Endodermal cell (in vitro differentiated cells): Measurements from ENCODE around the gene NDST1. TPM values are rescaled to one million over a fixed set of nuclear protein-coding genes. Genes with fewer than 3 reads are reported as not detected.

Source experiments
- DNase-seq: peaks from one replicate; pipeline ENCODE4 v3.0.0-alpha.2; 2017
- H3K27ac ChIP-seq: 2 replicates; pipeline ENCODE4 v1.5.1; 2013; ENCODE audit warnings: mild to moderate bottlenecking, low read depth, low read length, moderate library complexity
- H3K27me3 ChIP-seq: 2 replicates; pipeline ENCODE4 v1.6.1; 2013; ENCODE audit warnings: mild to moderate bottlenecking, low read length, moderate library complexity; ENCODE audit not compliant: insufficient read depth, control insufficient read depth, poor library complexity, severe bottlenecking
- H3K36me3 ChIP-seq: 2 replicates; pipeline ENCODE4 v1.7.0; 2013; ENCODE audit warnings: mild to moderate bottlenecking, low read length, moderate library complexity; ENCODE audit not compliant: control insufficient read depth, insufficient read depth
- H3K4me1 ChIP-seq: one replicate; pipeline ENCODE4 v1.7.0; 2013; ENCODE audit warnings: low read length; ENCODE audit not compliant: control insufficient read depth, insufficient read depth
- H3K4me3 ChIP-seq: 2 replicates; pipeline ENCODE4 v1.5.1; 2013; ENCODE audit warnings: mild to moderate bottlenecking, low read length, moderate library complexity
- H3K9ac ChIP-seq: 2 replicates; pipeline ENCODE4 v1.6.1; 2013; ENCODE audit warnings: mild to moderate bottlenecking, low read length, moderate library complexity; ENCODE audit not compliant: poor library complexity, severe bottlenecking; ENCODE audit errors: extremely low read depth
- H3K9me3 ChIP-seq: 2 replicates; pipeline ENCODE4 v1.6.1; 2013; ENCODE audit warnings: mild to moderate bottlenecking, low read length, moderate library complexity; ENCODE audit not compliant: control insufficient read depth
- H3K27ac Mint-ChIP-seq: 2 replicates; pipeline ENCODE4 v1.8.0; 2020; ENCODE audit warnings: mixed read lengths
- H3K27me3 Mint-ChIP-seq: 2 replicates; pipeline ENCODE4 v1.8.0; 2021; ENCODE audit warnings: mild to moderate bottlenecking, mixed read lengths; ENCODE audit not compliant: insufficient read depth
- H3K36me3 Mint-ChIP-seq: 2 replicates; pipeline ENCODE4 v1.8.0; 2020; ENCODE audit warnings: low read depth, mixed read lengths
- H3K4me1 Mint-ChIP-seq: 2 replicates; pipeline ENCODE4 v1.8.0; 2020; ENCODE audit warnings: mixed read lengths
- H3K4me3 Mint-ChIP-seq: 2 replicates; pipeline ENCODE4 v1.8.0; 2020; ENCODE audit warnings: mild to moderate bottlenecking, moderate library complexity, mixed read lengths
- H3K9me3 Mint-ChIP-seq: 2 replicates; pipeline ENCODE4 v1.8.0; 2020; ENCODE audit warnings: mild to moderate bottlenecking, mixed read lengths
- CTCF ChIP-seq: fragments of 200-600 bp; sonication (generic); conservative IDR thresholded peaks from 2 replicates; pipeline ENCODE4 v1.5.0; 2021; ENCODE audit warnings: antibody characterized with exemption, mild to moderate bottlenecking
- whole genome bisulfite sequencing, 2 experiments: methylation state at CpG; one replicate each; pipeline versions ENCODE4 v1.1.5 to v1.1.7; 2013; ENCODE audit warnings: missing lambda C conversion rate in 2 of 2, mixed read lengths in 1 of 2; ENCODE audit not compliant: insufficient coverage in 1 of 2, insufficient read length in 1 of 2; 5-methylcytosine and 5-hydroxymethylcytosine counted together
- total RNA-seq, 2 donors: library from RNA; stranded (reverse); fragmentation: NEBNext Ultra II Directional in 1 of 2; extraction: Animal tissue kit (Norgen Biotek cat#: 25700) in 1 of 2; gene quantifications; 2 replicates in 1 of 2; 3 replicates in 1 of 2; pipeline ENCODE4 v1.2.1, GENCODE V29; 2021

Gene NDST1
- total RNA-seq, 2 donors from 2014 or later, result 53.3 to 71.7 TPM

DNA sequence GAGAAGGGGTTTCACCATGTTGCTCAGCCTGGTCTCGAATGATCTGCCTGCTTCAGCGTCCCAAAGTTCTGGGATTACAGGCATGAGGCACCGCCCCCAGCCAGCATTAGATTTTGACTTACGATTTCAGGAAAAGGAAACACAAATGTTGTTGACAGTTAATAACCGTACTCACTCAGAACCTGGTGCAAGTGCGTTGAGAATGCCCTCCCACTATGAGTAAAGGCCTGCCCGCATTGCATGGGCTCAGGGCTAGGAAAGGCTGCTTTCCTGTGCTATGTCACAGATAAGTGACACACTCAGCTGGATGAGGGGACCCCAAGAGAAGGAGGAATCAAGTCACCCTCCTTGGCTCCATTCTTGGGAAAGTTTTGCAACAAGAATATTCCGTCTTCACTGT, 42.4 kb downstream of the NDST1 start:
- Histone ChIP-seq H3K9ac (no peak overlapping the region), H3K9me3 (no peaks in the 10 kb centered on the region), H3K4me1 (no peaks in the 10 kb centered on the region), H3K36me3 (peaks cover 69% of the 10 kb centered on the region), H3K27me3 (no peaks in the 10 kb centered on the region), H3K4me3 (no peak overlapping the region), H3K27ac (no peak overlapping the region)
- Mint-ChIP-seq H3K27me3 (no peaks in the 10 kb centered on the region), H3K9me3 (no peaks in the 10 kb centered on the region), H3K36me3 (peaks cover 56% of the 10 kb centered on the region), H3K4me1 (no peaks in the 10 kb centered on the region), H3K27ac (no peak overlapping the region), H3K4me3 (no peak overlapping the region)
- TF ChIP-seq CTCF, result no peak
- DNase-seq, result no peak
- 90 to 91% methylated on average over 7 to 8 of the region's 8 CpGs for WGBS, 2 experiments

DNA sequence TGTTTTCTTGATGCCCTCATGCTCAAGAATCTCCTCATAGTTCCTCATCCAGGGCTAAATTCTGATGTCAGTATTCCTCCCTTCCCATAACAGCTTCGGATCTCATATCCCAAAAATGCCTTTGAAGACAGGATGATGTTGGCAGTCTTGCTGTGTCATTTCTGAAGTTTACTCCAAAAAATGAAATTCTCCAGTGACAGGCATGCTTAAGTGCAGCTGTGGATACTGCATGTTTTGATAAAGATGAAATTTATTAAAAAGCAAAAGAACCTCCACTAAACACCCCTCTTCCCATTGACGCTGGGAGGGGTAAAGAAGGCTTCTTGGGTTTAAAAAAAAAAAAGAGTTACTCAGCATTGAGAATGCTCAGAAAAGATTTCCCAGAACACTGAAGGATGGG, 43.1 kb downstream of the NDST1 start:
- no peaks in the 10 kb centered on the region for H3K9me3 Mint-ChIP-seq
- no peak overlapping the region for H3K27ac Mint-ChIP-seq
- no peaks in the 10 kb centered on the region for H3K9me3 ChIP-seq
- H3K27me3 Mint-ChIP-seq, result no peaks in the 10 kb centered on the region
- no peak overlapping the region for H3K9ac ChIP-seq
- no peaks in the 10 kb centered on the region for H3K27me3 ChIP-seq
- DNase-seq, result no peak
- H3K4me1 ChIP-seq, result peaks cover under 1% of the 10 kb centered on the region
- no peaks in the 10 kb centered on the region for H3K4me1 Mint-ChIP-seq
- 90 to 100% methylated on average over 1 to 2 of the region's 2 CpGs for WGBS, 2 experiments
- H3K27ac ChIP-seq, result no peak overlapping the region
- H3K36me3 ChIP-seq, result peaks cover 67% of the 10 kb centered on the region
- no peak for TF ChIP-seq CTCF
- peaks cover 51% of the 10 kb centered on the region for H3K36me3 Mint-ChIP-seq
- no peak overlapping the region for H3K4me3 Mint-ChIP-seq
- H3K4me3 ChIP-seq, result no peak overlapping the region

GRCh38 chr5:150553402-150553801, 45.5 kb downstream of the NDST1 start:
- Mint-ChIP-seq H3K4me3 (no peak overlapping the region), H3K9me3 (no peaks in the 10 kb centered on the region), H3K27ac (no peak overlapping the region), H3K27me3 (no peaks in the 10 kb centered on the region), H3K4me1 (peaks cover 9% of the 10 kb centered on the region), H3K36me3 (peaks cover 49% of the 10 kb centered on the region)
- H3K9ac ChIP-seq, result no peak overlapping the region
- 96 to 97% methylated on average over 10 to 17 of the region's 17 CpGs for WGBS, 2 experiments
- no peak for DNase-seq
- no peak for TF ChIP-seq CTCF
- H3K4me1 ChIP-seq, result peaks cover 8% of the 10 kb centered on the region
- peaks cover 61% of the 10 kb centered on the region for H3K36me3 ChIP-seq
- H3K27ac ChIP-seq, result no peak overlapping the region
- no peak overlapping the region for H3K4me3 ChIP-seq
- H3K27me3 ChIP-seq, result no peaks in the 10 kb centered on the region
- no peaks in the 10 kb centered on the region for H3K9me3 ChIP-seq
